Hepatic stellate cell (primary cell): ENCODE results near the gene KRTAP19-7.

ENCODE experiments used
- DNase-seq: peaks from one replicate; pipeline ENCODE4 v3.0.0; 2011; ENCODE audit warnings: low spot score

KRTAP19-7 gene, protein sequence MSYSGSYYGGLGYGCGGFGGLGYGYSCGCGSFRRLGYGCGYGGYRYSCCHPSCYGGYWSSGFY

DNA sequence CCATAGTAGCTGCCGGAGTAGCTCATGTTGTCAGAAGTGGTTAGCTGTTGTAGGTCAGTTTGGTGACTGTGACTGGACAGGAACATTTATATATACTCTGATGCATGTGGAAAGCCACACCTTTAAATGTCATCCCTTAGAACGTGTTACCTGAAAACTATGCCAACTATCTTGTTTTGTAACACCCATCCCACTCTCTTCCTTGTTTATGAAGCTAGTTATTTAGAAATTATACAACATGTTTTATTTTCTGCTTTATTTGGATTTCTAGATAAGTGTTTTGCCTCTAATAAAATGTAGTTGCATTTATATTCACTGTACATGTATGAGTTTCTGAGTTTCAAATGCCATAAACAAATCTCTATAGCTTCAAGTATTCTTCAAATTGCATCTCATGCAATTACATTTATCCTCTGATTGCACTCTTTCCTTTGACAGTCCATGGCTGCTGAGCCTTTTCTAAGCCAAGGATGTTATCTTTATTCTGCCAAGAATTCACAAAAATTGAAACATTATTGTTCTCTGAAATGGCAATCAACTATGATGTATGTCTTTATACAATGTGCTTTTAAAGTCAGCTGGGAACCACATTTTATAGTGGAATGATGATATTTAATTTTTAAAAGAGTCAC lies at the start of gene KRTAP19-7:
TSS of gene KRTAP19-7 (minus strand) at position 51 of the 632 bp plus-strand sequence. CDS start at position 26, 25 bp downstream.
- no peak for DNase-seq

DNA sequence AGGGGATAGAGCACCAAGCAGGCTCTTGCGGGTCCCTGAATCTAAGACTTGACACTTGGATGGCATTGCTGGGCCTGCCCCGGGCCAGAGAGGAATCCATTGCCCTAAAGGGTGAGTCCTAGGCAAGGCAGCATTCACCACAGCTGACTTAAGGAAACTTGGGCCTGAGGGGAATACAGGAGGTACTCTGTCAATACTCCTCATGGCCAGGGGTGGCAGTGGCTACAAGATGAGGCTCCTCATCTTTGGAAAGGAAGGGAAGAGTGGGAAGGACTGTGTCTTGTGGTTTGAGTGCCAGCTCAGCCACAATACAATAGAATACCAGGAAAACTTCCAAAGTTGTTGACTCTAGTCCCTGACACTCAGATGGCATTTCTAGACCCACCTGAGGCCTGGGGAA lies 44.9 kb upstream of the KRTAP19-7 start:
- DNase-seq = no peak

DNA sequence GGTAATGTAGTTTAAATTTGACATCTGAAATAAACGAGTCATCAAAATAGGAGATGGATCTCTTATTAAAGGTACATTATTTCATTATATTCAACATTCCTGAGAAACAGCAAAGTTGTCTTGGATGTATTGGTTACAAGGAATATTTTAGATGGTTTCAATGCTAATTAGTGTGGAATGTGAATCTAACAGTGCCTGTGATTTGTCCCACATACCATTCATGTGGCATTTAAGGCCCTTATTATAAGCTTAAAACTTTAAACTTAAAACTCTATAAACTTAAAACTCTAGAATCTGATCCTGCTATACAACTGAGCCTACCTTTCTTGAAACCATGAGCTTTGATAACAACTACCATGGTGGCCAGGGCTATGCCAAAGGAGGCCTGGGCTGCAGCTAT lies 39.7 kb upstream of the KRTAP19-7 start, which contains the start of gene KRTAP22-1:
TSS of gene KRTAP22-1 (plus strand) at position 301 of the 400 bp plus-strand sequence.
- DNase-seq = no peak

DNA sequence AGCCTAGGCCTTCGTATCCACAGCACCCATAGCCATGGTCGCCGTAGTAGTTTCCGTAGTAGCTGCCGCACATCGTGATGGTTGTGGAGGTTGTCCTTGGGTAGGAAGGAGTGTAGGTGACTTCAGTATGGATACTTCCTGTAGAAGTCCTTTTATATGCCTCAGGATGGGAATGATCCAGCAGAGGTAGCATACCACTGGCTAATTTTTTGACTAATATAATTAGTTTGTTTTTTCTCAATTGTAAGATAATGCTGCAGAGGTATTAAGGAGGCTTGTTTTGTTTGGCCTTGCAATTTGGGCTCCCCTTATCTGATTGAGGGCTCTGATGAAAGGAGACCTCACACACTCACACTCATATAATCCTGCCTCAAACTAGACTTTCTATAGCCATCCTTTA lies 37.7 kb upstream of the KRTAP19-7 start, which contains the start of gene KRTAP6-2:
TSS of gene KRTAP6-2 (minus strand) at position 101 of the 400 bp plus-strand sequence. CDS start at position 73, 28 bp downstream.
- no peak for DNase-seq

DNA sequence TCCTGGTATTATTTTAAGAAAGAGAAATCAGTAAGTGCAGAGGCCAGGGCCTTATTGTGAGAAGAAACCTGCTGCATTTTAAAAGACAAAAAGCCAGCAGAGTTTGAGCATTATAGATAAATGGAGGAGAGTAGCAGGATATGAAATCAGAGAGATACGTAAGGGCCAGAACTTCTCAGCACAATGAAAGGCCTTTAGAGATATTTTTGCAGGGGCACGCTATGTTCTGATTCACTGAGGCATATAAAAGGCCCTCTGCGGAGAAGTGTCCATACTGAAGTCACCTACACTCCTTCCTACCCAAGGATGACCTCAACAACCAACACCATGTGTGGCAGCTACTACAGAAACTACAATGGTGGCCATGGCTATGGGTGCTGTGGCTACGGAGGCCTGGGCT lies 31.0 kb upstream of the KRTAP19-7 start, which contains the start of gene KRTAP6-3:
TSS of gene KRTAP6-3 (plus strand) at position 301 of the 400 bp plus-strand sequence. CDS start at position 307, 6 bp downstream.
- DNase-seq = no peak

DNA sequence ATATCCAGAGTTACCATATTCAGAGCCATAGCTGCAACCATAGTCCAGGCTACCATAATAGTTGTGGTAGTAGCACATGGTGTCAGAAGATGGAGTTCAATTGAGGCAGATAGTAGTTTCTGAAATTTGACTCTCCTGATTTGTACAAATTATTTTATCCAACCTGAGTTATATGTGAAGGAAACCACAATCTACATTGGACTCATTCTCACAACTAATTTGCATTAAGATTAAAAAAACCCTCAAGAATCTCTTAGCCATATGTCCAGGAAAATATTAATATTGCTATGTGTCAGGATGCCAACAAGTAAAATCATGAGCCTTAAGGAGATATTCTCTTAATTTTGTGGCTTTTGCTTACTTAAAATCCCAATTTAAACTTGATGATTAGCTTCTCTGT lies 29.2 kb upstream of the KRTAP19-7 start, which contains the start of gene KRTAP22-2:
TSS of gene KRTAP22-2 (minus strand) at position 101 of the 400 bp plus-strand sequence.
- no peak for DNase-seq

DNA sequence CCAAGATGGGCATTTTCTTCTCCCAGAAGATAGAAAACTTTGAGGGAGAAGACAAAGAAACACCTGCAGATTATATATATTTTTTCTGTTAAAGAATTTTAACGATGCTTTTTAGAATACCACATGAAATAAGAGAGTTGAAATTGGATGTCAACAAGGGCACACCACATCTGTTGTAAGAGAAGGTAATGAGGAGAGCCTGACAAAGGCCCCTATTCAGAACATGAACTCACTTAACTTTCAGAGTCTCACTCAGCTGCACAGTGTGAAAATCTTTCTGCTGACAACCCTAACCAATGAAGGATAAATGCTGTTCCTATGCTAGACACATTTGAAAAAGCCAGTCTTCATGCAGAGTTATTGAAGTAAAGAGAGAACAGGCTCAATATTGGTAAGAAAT lies 21.8 kb upstream of the KRTAP19-7 start:
- no peak for DNase-seq

DNA sequence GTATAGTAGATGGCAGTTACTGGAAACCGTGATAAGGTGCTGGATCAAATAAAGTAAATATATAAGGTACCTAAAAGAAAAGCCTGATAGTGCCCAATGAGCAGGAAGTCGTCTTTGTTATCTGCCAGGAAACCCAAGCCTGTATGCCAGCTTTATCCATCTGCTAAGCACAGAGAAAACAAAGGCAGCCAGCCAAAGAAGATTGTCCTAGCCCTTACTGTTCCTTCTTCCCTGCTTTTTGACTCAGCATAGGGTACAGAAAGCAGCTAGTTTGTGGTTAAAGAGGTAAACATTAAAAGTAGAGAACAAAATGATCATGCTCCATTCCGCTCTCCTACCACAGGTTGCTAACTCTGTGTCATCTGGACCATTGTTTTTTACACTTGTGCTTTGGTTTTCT lies 19.0 kb upstream of the KRTAP19-7 start:
- DNase-seq = no peak

DNA sequence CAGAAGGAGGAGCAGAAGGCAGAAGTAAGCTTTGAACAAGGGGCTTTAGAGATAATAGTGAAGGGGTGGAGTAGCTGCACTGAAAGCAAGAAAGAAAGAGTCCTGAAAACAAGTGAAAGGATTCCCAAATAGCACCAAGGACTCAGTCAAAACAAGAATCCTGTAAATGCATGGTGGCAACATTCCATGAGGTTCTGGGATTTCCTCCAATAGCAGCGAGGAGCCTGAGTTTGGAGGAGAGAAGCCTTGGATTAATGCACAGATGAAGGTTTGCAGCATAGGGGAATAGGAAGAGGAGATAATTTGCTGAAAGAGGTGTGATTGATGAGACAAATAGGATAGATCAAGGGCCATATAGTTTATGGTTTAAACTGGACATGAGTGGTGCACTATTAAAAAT lies 18.2 kb upstream of the KRTAP19-7 start:
- DNase-seq = no peak

DNA sequence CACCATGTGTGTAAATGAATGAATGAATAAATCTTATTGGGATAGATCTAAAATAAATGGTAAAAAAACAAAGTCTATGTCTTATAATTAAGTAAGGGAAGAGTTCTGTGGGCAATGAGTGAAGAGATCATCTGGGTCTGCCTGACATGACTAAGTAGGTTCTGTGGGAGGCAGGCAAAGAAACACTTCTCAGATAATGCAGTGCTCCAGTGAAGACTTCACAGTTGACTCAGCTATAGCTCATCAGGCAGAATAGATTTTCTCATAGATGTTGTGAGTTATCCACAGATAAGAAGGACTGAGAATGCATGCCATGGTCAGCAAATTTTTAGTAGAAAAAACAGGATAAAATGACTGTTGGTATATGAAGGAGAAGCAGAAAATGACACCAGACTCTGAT lies 16.7 kb upstream of the KRTAP19-7 start:
- no peak for DNase-seq

DNA sequence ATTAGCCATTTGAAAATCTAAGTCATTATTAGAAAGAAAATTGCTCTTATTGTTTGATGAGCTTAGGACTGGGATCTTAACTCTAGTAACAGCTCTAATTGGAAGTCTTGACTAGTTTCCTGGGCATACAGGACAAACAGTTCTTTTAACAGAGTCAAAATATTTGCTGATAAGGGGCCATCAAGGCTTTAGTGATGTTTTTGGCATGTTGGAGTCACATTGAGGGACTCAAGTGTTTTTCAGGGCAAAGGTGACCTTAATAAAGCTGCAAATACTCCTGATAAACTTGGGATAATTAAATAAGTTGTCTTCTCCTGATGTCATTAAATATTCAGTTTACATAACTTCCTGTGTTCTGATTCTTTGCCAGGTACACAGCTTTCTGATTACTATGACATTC lies 6.5 kb upstream of the KRTAP19-7 start:
- DNase-seq = no peak

DNA sequence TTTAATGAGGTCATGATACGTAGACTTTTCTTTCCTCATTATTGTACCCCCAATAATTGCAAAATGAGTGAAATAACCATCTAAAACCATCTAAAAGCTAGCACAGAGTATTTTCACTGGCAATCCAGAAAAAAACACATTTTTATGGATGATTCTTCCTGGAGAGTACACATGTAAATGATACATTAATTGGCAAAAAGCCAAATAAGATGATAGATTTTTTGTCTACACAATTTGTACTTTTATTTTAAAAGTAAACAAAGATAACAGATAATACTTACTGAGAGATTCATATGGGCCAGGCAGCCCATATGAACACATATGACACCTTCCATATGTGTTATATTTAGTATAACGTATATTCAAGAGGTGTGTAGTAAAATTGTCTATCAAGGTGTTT lies 2.5 kb upstream of the KRTAP19-7 start:
- no peak for DNase-seq

DNA sequence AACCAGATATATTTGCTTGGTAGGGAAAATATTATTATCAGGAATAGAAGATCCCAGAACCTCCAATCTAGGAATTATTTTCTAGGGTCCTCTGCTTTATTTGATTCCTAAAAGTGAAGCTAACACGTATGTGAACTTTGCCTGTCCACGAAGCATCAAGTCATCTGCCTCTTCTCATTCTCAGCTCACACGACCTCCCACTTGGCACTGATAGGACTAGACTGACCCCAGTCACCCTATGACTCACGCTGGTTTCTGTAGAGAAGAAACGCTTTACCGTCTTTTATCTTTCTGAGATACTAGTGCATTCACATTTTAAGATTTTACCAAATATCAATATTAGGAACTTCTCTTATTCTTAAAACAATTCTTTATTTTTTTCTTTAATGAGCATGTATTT lies 2.0 kb upstream of the KRTAP19-7 start:
- DNase-seq = no peak

DNA sequence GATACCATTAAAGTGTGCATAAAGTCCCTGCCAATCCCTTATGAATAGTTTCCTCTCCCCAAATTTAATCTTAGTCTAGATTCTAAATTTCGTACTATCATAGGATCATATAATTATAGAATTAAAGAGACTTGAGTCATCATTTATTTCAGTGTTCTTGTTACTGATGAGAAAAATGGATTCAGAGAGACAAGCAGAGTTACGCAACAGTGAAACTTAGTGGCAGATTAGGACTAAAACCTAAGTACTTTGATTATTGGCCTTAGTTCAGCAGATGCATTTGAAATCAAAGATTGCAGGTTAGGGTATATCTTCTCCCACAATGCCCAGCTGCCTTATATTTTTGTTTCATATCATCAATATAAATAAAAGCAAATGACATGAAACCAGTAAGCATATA lies 843 bp upstream of the KRTAP19-7 start:
- DNase-seq = no peak

DNA sequence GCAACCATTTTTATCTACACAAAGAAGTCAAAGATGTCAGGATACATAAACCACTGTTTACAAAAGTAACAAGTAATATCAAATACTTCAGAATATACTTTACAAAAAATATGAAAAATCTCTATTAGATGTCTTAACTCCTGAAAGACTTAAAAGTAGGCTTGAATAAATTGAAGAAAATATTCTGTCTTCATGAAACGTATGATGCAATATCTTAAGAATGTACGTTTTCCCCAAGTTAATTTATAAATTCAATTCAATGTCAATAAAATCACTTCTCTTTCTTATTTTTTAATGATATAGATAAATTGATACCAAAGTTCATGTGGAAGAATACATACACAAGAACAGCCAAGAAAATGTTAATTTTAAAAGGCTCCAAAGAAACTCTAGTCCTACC lies 6.0 kb downstream of the KRTAP19-7 start:
- no peak for DNase-seq

DNA sequence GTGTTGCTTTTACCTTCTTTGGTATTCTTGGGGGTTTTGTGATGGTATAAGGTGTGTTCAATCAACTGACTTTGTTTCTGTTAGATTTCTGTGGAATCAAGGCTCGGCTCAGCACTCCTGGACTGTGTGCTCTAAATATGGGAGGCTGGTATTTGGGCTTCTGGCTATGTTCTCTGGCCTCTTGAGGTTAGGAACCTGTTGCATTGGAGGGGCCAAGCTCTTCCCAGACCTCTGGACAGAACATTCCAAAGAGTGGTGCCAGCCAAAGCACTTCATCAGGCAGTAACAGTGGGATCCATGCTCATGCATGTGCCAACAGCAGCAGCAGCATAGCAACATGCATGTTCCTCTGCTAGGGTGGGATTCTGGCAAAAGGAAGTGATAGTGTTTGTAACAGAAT lies 8.3 kb downstream of the KRTAP19-7 start:
- no peak for DNase-seq

DNA sequence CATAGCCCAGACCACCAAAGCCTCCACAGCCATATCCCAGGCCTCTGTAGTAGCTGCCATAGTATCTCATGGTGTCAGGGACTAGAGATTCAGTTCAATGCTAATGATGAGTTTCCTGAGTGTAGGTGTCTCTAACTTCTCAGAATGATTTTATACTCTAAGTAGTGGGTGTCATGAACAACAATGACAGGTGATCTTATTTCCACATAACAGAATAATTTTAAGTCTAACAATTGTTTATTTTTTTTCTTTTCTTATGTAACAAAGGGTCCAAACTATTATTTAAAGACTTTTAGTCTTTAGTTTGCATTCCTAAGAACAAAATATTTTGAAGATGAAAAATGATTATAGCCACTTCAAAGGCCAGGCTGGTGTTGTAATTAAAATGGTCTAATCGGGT lies 19.4 kb downstream of the KRTAP19-7 start, which contains the start of gene KRTAP19-6:
TSS of gene KRTAP19-6 (minus strand) at position 101 of the 400 bp plus-strand sequence. CDS start at position 70, 31 bp downstream.
- no peak for DNase-seq

DNA sequence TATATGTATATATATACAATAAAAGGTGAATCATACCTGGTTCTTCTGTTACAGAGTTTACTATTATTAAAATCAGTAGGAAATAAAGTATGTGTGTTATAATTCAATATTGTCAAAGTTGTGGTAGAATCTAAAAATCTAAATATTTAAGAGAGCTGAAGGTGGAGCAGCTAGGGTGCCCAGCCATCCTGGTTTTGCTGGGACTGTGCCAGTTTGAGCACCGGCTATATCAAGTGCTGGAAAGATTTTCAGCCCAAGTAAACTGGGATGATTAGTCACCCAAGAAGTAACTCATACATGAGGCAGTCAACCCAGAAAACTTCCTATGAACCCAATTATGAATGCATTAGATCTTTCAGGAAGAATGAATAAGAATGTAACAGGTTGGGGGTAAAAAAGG lies 42.2 kb downstream of the KRTAP19-7 start:
- no peak for DNase-seq

DNA sequence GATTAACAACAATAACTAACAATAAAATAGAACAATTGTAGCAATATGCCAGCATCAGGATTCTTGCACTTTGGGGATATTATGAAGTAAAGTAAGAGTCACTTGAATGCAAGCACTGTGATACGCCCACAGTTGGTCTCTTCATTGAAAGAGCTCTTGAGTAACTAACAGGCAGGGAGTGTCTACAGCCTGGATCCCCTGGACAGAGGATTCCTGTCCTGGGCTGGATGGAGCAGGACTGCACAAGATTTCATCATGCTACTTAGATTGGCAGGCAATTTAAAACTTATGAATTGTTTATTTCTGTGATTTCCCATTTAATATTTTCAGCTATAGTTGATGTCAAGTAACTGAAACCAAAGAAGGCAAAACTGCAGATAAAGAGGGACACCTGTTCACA lies 45.4 kb downstream of the KRTAP19-7 start:
- no peak for DNase-seq
